Measurements from ENCODE around the gene MASP2.
"Not testable (repeated sequence)": the region's sequence is repeated elsewhere in the genome, so short reads cannot be mapped to it uniquely, and the experiment has no call there.

MASP2 gene

GRCh38 chr1:11027316-11027715 is 19.7 kb downstream of the MASP2 start:
- Histone ChIP-seq H3K27me3 (ENCODE audit: control insufficient read depth, insufficient read depth, low read length) (no peaks in the 10 kb centered on the region), H3K9me3 (ENCODE audit: control insufficient read depth, low read depth, low read length) (no peaks in the 10 kb centered on the region), H3K4me1 (ENCODE audit: control insufficient read depth, low read depth, low read length) (peaks cover 4% of the 10 kb centered on the region), H3K27ac (ENCODE audit: low read length) (no peak overlapping the region), H3K4me3 (ENCODE audit: low read length) (no peak overlapping the region), H3K9ac (ENCODE audit: low read length) (no peak overlapping the region), H3K36me3 (ENCODE audit: control insufficient read depth, low read depth, low read length) (peaks cover 53% of the 10 kb centered on the region)

GRCh38 chr1:11026903-11027302 is 20.1 kb downstream of the MASP2 start:
- H3K4me3 ChIP-seq (ENCODE audit: low read length): no peak overlapping the region
- no peak overlapping the region for H3K9ac ChIP-seq (ENCODE audit: low read length)
- H3K27me3 ChIP-seq (ENCODE audit: control insufficient read depth, insufficient read depth, low read length): no peaks in the 10 kb centered on the region
- H3K27ac ChIP-seq (ENCODE audit: low read length): no peak overlapping the region
- H3K9me3 ChIP-seq (ENCODE audit: control insufficient read depth, low read depth, low read length): no peaks in the 10 kb centered on the region
- peaks cover 4% of the 10 kb centered on the region for H3K4me1 ChIP-seq (ENCODE audit: control insufficient read depth, low read depth, low read length)
- peaks cover 58% of the 10 kb centered on the region for H3K36me3 ChIP-seq (ENCODE audit: control insufficient read depth, low read depth, low read length)

GRCh38 chr1:11026052-11026451 is 21.0 kb downstream of the MASP2 start:
- Histone ChIP-seq H3K36me3 (ENCODE audit: control insufficient read depth, low read depth, low read length) (peaks cover 66% of the 10 kb centered on the region), H3K27me3 (ENCODE audit: control insufficient read depth, insufficient read depth, low read length) (no peaks in the 10 kb centered on the region), H3K4me3 (ENCODE audit: low read length) (no peak overlapping the region), H3K9me3 (ENCODE audit: control insufficient read depth, low read depth, low read length) (no peaks in the 10 kb centered on the region), H3K9ac (ENCODE audit: low read length) (no peak overlapping the region), H3K27ac (ENCODE audit: low read length) (no peak overlapping the region), H3K4me1 (ENCODE audit: control insufficient read depth, low read depth, low read length) (peaks cover 4% of the 10 kb centered on the region)

GRCh38 chr1:11025618-11026017 is 21.4 kb downstream of the MASP2 start:
- peaks cover 4% of the 10 kb centered on the region for H3K4me1 ChIP-seq (ENCODE audit: control insufficient read depth, low read depth, low read length)
- no peaks in the 10 kb centered on the region for H3K9me3 ChIP-seq (ENCODE audit: control insufficient read depth, low read depth, low read length)
- H3K27ac ChIP-seq (ENCODE audit: low read length): no peak overlapping the region
- H3K9ac ChIP-seq (ENCODE audit: low read length): no peak overlapping the region
- no peak overlapping the region for H3K4me3 ChIP-seq (ENCODE audit: low read length)
- H3K36me3 ChIP-seq (ENCODE audit: control insufficient read depth, low read depth, low read length): peaks cover 70% of the 10 kb centered on the region
- no peaks in the 10 kb centered on the region for H3K27me3 ChIP-seq (ENCODE audit: control insufficient read depth, insufficient read depth, low read length)

GRCh38 chr1:11024874-11025203 is 22.2 kb downstream of the MASP2 start:
- H3K9me3 ChIP-seq (ENCODE audit: control insufficient read depth, low read depth, low read length): no peaks in the 10 kb centered on the region
- no peak overlapping the region for H3K27ac ChIP-seq (ENCODE audit: low read length)
- H3K36me3 ChIP-seq (ENCODE audit: control insufficient read depth, low read depth, low read length): peaks cover 72% of the 10 kb centered on the region
- H3K4me3 ChIP-seq (ENCODE audit: low read length): no peak overlapping the region
- H3K27me3 ChIP-seq (ENCODE audit: control insufficient read depth, insufficient read depth, low read length): no peaks in the 10 kb centered on the region
- H3K9ac ChIP-seq (ENCODE audit: low read length): no peak overlapping the region
- H3K4me1 ChIP-seq (ENCODE audit: control insufficient read depth, low read depth, low read length): no peaks in the 10 kb centered on the region

- H3K27ac ChIP-seq (ENCODE audit: low read length): no peak overlapping the region
- H3K9me3 ChIP-seq (ENCODE audit: control insufficient read depth, low read depth, low read length): no peaks in the 10 kb centered on the region
- no peaks in the 10 kb centered on the region for H3K27me3 ChIP-seq (ENCODE audit: control insufficient read depth, insufficient read depth, low read length)
- H3K4me1 ChIP-seq (ENCODE audit: control insufficient read depth, low read depth, low read length): no peaks in the 10 kb centered on the region
- H3K9ac ChIP-seq (ENCODE audit: low read length): no peak overlapping the region
- no peak overlapping the region for H3K4me3 ChIP-seq (ENCODE audit: low read length)
- peaks cover 74% of the 10 kb centered on the region for H3K36me3 ChIP-seq (ENCODE audit: control insufficient read depth, low read depth, low read length)
These were observed 22.7 kb downstream of the MASP2 start for GRCh38 chr1:11024154-11024873.

GRCh38 chr1:11023201-11023600 is 23.8 kb downstream of the MASP2 start:
- Histone ChIP-seq H3K4me3 (ENCODE audit: low read length) (no peak overlapping the region), H3K27ac (ENCODE audit: low read length) (no peak overlapping the region), H3K27me3 (ENCODE audit: control insufficient read depth, insufficient read depth, low read length) (no peaks in the 10 kb centered on the region), H3K36me3 (ENCODE audit: control insufficient read depth, low read depth, low read length) (peaks cover 85% of the 10 kb centered on the region), H3K9me3 (ENCODE audit: control insufficient read depth, low read depth, low read length) (no peaks in the 10 kb centered on the region), H3K4me1 (ENCODE audit: control insufficient read depth, low read depth, low read length) (no peaks in the 10 kb centered on the region), H3K9ac (ENCODE audit: low read length) (no peak overlapping the region)

GRCh38 chr1:11019971-11020370 is 27.1 kb downstream of the MASP2 start:
- Histone ChIP-seq H3K27ac (ENCODE audit: low read length) (no peak overlapping the region), H3K27me3 (ENCODE audit: control insufficient read depth, insufficient read depth, low read length) (no peaks in the 10 kb centered on the region), H3K4me1 (ENCODE audit: control insufficient read depth, low read depth, low read length) (no peaks in the 10 kb centered on the region), H3K9ac (ENCODE audit: low read length) (no peak overlapping the region), H3K9me3 (ENCODE audit: control insufficient read depth, low read depth, low read length) (no peaks in the 10 kb centered on the region), H3K4me3 (ENCODE audit: low read length) (no peak overlapping the region), H3K36me3 (ENCODE audit: control insufficient read depth, low read depth, low read length) (peaks cover 90% of the 10 kb centered on the region)

GRCh38 chr1:11019358-11019757 is 27.7 kb downstream of the MASP2 start:
- peaks cover 90% of the 10 kb centered on the region for H3K36me3 ChIP-seq (ENCODE audit: control insufficient read depth, low read depth, low read length)
- not testable (repeated sequence) for H3K4me3 ChIP-seq (ENCODE audit: low read length)

GRCh38 chr1:11013160-11013531 is 33.9 kb downstream of the MASP2 start:
- Histone ChIP-seq H3K4me1 (ENCODE audit: control insufficient read depth, low read depth, low read length) (peaks cover 13% of the 10 kb centered on the region), H3K4me3 (ENCODE audit: low read length) (peak overlapping the region; percentile 74), H3K36me3 (ENCODE audit: control insufficient read depth, low read depth, low read length) (peaks cover 42% of the 10 kb centered on the region), H3K27ac (ENCODE audit: low read length) (no peak overlapping the region), H3K9ac (ENCODE audit: low read length) (peak overlapping the region; percentile 93), H3K27me3 (ENCODE audit: control insufficient read depth, insufficient read depth, low read length) (no peaks in the 10 kb centered on the region), H3K9me3 (ENCODE audit: control insufficient read depth, low read depth, low read length) (no peaks in the 10 kb centered on the region)

More at GRCh38 chr1:11019358-11019757, 27.7 kb downstream of the MASP2 start:
- not testable (repeated sequence) for H3K27me3 ChIP-seq (ENCODE audit: control insufficient read depth, insufficient read depth, low read length); H3K9me3 ChIP-seq (ENCODE audit: control insufficient read depth, low read depth, low read length); H3K9ac ChIP-seq (ENCODE audit: low read length); H3K4me1 ChIP-seq (ENCODE audit: control insufficient read depth, low read depth, low read length); H3K27ac ChIP-seq (ENCODE audit: low read length)

GRCh38 chr1:11012260-11013159 is 34.5 kb downstream of the MASP2 start, which contains the start of gene TARDBP:
Gene TARDBP (plus strand): TSS chr1:11012654. CDS start chr1:11013728, 1,074 bp downstream.
- Histone ChIP-seq H3K27me3 (ENCODE audit: control insufficient read depth, insufficient read depth, low read length) (no peaks in the 10 kb centered on the region), H3K4me3 (ENCODE audit: low read length) (peak within 1 kb of the TSS; percentile 74), H3K9ac (ENCODE audit: low read length) (peak within 1 kb of the TSS; percentile 93), H3K36me3 (ENCODE audit: control insufficient read depth, low read depth, low read length) (peaks cover 39% of the 10 kb centered on the region), H3K9me3 (ENCODE audit: control insufficient read depth, low read depth, low read length) (no peaks in the 10 kb centered on the region), H3K4me1 (ENCODE audit: control insufficient read depth, low read depth, low read length) (peaks cover 13% of the 10 kb centered on the region), H3K27ac (ENCODE audit: low read length) (peak within 1 kb of the TSS; percentile 97)

Data from iPS-18a (cell line).